ENCODE results near the gene HLA-DPB1. TPM values are rescaled to one million over a fixed set of nuclear protein-coding genes. Genes with fewer than 3 reads are reported as not detected.
"Not testable (repeated sequence)": the region's sequence is repeated elsewhere in the genome, so short reads cannot be mapped to it uniquely, and the experiment has no call there.

The HLA-DPB1 gene
- total RNA-seq, 2 experiments from 2014 or later: 5.2 to 5.4 TPM

DNA sequence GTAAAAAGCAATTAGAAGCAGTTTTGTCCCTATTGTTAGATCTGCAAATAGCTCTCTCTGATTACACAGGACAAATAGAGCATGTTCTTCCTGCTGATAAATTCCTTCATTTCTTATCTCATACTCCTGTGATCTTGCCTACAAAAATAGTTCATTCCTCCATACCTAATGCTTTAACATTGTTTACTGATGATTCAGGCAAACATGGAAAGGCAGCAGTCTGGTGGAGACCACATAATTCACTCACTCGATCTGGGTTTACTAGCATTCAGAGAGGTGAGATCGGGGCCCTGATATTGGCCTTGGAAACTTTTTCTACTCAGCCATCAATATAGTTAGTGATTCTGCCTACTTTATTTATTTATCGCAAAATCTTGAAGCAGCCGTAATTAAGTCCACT, 22.6 kb upstream of the HLA-DPB1 start:
- peaks cover 13% of the 10 kb centered on the region for H3K27me3 Mint-ChIP-seq

DNA sequence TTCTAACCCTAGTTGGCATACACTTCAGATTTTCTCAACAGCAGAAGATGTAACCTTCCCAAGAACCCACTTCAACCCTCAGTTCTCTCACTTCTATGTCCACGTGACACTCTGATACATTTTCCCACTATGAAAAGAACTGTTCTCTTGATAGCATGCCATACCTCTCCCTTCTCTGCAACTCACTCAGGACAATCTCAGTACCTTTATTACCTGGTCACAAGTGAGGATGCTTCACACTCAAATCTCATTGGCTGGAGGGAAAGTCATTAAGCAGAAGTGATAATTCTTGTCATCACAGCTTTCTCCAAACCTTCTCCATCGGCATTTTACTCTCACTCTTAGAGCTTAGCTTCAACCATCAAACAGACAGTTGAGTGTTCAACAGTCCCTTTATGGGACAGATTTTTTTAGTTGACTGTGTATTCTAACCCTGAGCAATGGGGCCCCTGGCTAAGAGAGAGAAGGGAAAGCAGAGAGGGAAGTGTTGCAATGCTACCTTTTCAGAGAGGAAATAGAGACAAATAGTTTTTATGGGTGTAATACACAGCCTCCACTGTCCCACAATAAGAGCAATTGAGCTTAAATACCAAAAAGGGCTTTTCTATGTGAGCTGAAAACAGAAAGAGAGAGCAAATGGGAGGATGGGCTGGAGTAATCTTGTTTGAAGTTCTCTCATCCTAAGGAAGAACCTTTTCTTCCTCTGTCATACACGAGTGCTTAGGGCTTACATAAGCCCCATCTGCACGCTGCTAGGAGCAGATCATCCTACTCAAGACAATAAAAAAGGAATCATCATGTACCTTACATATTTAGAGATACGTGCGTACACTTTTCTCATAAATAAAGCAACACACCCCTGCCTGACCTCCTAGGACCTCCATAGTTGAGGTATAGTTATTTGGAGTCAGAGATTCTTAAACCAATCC, 18.3 kb upstream of the HLA-DPB1 start:
- CTCF ChIA-PET: interaction anchor here (0.6 to 1.2 kb wide), 5 partner anchors 32 to 1396 kb away, joined by 3 to 4 read pairs (median 3); no protein-coding TSS in a partner anchor
- peak overlapping the region; percentile 6 for H3K27ac Mint-ChIP-seq
- ATAC-seq (peak; percentile 55), DNase-seq (no peak)
- H3K4me3 Mint-ChIP-seq: no peak overlapping the region
- H3K9me3 Mint-ChIP-seq (ENCODE audit: low read depth): no peaks in the 10 kb centered on the region
- H3K4me1 Mint-ChIP-seq: peaks cover 8% of the 10 kb centered on the region
- POLR2A ChIA-PET: no interaction called here
- no peaks in the 10 kb centered on the region for H3K27me3 Mint-ChIP-seq
- intact Hi-C loops (cut with DNase I, micrococcal nuclease): no loop called here
- no peaks in the 10 kb centered on the region for H3K36me3 Mint-ChIP-seq (ENCODE audit: low read depth)

More for the DNA sequence above, 22.6 kb upstream of the HLA-DPB1 start:
- intact Hi-C loops (cut with DNase I, micrococcal nuclease): loop anchor here in 1 of 2 experiments (5.0 kb wide), 1 partner anchor 54 kb away; no protein-coding TSS in a partner anchor
- ChIA-PET POLR2A (interaction anchor here (0.6 kb wide), 1 partner anchor 63 kb away, joined by 5 read pairs; no protein-coding TSS in a partner anchor), CTCF (no interaction called here)
- no peak overlapping the region for H3K27ac Mint-ChIP-seq
- no peak for DNase-seq
- no peaks in the 10 kb centered on the region for H3K9me3 Mint-ChIP-seq (ENCODE audit: low read depth)
- H3K36me3 Mint-ChIP-seq (ENCODE audit: low read depth): no peaks in the 10 kb centered on the region
- H3K4me1 Mint-ChIP-seq: peaks cover 8% of the 10 kb centered on the region
- H3K4me3 Mint-ChIP-seq: no peak overlapping the region
- ATAC-seq: no peak

DNA sequence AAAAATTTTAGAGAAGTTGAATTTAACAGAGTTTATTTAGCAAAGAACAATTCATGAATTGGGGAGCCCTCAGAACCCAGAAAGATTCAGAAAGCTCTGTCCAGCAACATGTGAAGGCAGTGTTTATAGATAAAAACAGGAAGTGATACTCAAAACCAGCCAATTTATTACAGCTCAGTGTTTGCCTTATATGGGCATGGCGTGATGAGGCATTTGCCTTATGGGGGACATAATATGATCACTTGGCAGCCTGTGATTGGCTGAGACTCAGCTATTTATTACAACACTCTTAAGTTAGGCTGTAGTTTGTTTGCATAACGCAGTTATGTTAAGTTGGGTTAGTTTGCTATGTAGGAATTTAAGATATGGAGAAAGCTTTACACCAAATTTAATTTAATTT, 13.8 kb upstream of the HLA-DPB1 start:
- ChIA-PET POLR2A (no interaction called here), CTCF (no interaction called here)
- DNase-seq (peak; percentile 15), ATAC-seq (peak; percentile 63)
- Mint-ChIP-seq H3K4me1 (peaks cover 7% of the 10 kb centered on the region), H3K9me3 (ENCODE audit: low read depth) (peaks cover 9% of the 10 kb centered on the region), H3K27me3 (no peaks in the 10 kb centered on the region), H3K27ac (no peak overlapping the region), H3K4me3 (no peak overlapping the region), H3K36me3 (ENCODE audit: low read depth) (peaks cover 12% of the 10 kb centered on the region)
- intact Hi-C loops (cut with DNase I, micrococcal nuclease): no loop called here

DNA sequence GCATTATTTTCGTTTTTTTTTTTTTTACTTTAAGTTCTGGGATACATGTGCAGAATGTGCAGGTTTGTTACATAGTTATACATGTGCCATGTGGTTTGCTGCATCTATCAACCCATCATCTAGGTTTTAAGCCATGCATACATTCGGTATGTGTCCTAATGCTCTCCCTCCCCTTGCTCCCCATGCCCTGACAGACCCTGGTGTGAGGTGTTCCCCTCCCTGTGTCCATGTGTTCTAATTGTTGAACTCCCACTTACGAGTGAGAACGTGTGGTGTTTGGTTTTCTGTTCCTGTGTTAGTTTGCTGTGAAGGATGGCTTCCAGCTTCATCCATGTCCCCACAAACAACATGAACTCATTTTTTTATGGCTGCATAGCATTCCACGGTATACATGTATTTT, 12.4 kb upstream of the HLA-DPB1 start:
- H3K36me3 Mint-ChIP-seq (ENCODE audit: low read depth): peaks cover 27% of the 10 kb centered on the region
- H3K4me3 Mint-ChIP-seq; intact Hi-C loops (cut with DNase I, micrococcal nuclease); H3K27ac Mint-ChIP-seq; POLR2A ChIA-PET; DNase-seq; ATAC-seq; H3K27me3 Mint-ChIP-seq; CTCF ChIA-PET; H3K4me1 Mint-ChIP-seq: not testable (repeated sequence)
- H3K9me3 Mint-ChIP-seq (ENCODE audit: low read depth): peaks cover 15% of the 10 kb centered on the region

DNA sequence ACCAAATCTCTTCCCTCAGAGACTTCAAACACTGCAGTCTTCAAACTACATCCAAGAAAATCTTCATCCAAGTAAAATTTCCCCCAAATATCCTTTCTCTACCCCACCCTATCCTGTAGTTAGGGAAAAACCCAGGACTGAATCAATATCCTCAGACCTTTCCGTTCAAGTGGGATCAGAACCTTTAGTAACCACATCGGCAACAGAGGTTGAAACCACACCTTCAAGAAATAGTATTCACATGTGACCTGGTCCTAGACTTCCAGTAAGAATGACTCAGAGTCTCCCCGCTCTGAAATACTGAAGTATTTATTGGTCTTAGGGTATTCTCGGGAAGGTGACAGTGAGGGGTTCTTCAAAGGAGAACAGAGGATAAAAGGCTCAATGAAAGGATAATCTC, 11.1 kb upstream of the HLA-DPB1 start:
- Mint-ChIP-seq H3K4me1 (no peaks in the 10 kb centered on the region), H3K4me3 (no peak overlapping the region), H3K27ac (no peak overlapping the region), H3K9me3 (ENCODE audit: low read depth) (peaks cover 15% of the 10 kb centered on the region), H3K36me3 (ENCODE audit: low read depth) (peaks cover 31% of the 10 kb centered on the region), H3K27me3 (no peaks in the 10 kb centered on the region)
- intact Hi-C loops (cut with DNase I, micrococcal nuclease): no loop called here
- DNase-seq: no peak
- no peak for ATAC-seq
- ChIA-PET POLR2A (no interaction called here), CTCF (interaction anchor here (0.7 to 1.4 kb wide), 3 partner anchors 45 to 333 kb away, joined by 3 to 4 read pairs (median 3); no protein-coding TSS in a partner anchor)

DNA sequence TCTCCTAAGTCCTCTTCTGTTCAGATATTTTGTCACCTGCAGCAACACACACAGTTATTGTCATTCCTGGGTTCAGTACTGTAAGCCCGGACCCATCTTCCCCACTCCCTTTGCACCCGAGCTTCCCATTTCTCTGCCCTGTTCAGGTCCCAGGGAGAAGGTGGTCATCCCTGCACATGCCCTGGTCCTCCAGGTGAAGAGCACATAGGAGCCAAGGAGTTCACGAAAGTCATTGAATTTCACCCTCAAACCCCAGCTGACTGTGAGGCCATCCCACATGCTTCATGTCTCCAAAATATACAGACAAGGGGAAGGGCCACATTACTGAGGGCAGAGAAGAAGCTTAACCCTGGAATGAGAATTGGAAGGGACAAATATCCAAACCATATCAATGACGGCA, 10.5 kb upstream of the HLA-DPB1 start:
- intact Hi-C loops (cut with DNase I, micrococcal nuclease): no loop called here
- ATAC-seq: no peak
- DNase-seq: no peak
- no peaks in the 10 kb centered on the region for H3K4me1 Mint-ChIP-seq
- ChIA-PET POLR2A (no interaction called here), CTCF (interaction anchor here (0.7 to 1.4 kb wide), 2 partner anchors 46 to 57 kb away, joined by 3 read pairs; no protein-coding TSS in a partner anchor)
- H3K27ac Mint-ChIP-seq: no peak overlapping the region
- no peak overlapping the region for H3K4me3 Mint-ChIP-seq
- H3K27me3 Mint-ChIP-seq: no peaks in the 10 kb centered on the region
- H3K36me3 Mint-ChIP-seq (ENCODE audit: low read depth): peaks cover 31% of the 10 kb centered on the region
- peaks cover 15% of the 10 kb centered on the region for H3K9me3 Mint-ChIP-seq (ENCODE audit: low read depth)

DNA sequence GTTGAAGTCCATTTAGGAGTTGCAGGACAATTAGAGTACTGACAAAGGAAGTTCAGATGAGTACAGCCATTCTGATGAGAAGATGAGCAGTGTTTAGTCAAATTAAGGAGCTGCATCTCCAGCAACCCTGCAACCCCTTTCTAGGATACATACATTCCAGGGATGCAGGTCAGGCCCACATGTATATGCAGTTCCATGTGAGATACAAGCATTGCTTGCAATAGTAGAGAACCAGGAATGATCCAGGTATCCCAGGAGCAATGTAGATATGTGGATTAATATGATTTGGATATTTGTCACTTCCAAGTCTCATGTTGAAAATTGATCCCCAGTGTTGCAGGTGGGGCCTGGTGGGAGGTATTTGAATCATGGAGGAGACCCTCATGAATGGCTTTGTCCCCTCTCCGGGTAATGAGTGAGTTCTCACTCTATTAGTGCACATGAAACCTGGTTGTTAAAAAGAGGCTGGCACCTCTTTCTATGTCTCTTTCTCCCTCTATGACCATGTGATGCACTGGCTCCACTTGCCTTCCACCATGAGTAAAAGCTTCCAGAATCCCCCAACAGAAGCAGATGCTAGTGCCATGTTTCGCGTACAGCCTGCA, 8.8 kb upstream of the HLA-DPB1 start:
- POLR2A ChIA-PET: no interaction called here
- Mint-ChIP-seq H3K36me3 (ENCODE audit: low read depth) (peaks cover 33% of the 10 kb centered on the region), H3K4me3 (no peak overlapping the region), H3K27me3 (no peaks in the 10 kb centered on the region), H3K9me3 (ENCODE audit: low read depth) (peaks cover 15% of the 10 kb centered on the region), H3K27ac (no peak overlapping the region), H3K4me1 (peaks cover 4% of the 10 kb centered on the region)
- CTCF ChIA-PET: interaction anchor here (0.8 kb wide), 1 partner anchor 13 kb away, joined by 3 read pairs; no protein-coding TSS in a partner anchor
- intact Hi-C loops (cut with DNase I, micrococcal nuclease): no loop called here
- DNase-seq (no peak), ATAC-seq (no peak)

DNA sequence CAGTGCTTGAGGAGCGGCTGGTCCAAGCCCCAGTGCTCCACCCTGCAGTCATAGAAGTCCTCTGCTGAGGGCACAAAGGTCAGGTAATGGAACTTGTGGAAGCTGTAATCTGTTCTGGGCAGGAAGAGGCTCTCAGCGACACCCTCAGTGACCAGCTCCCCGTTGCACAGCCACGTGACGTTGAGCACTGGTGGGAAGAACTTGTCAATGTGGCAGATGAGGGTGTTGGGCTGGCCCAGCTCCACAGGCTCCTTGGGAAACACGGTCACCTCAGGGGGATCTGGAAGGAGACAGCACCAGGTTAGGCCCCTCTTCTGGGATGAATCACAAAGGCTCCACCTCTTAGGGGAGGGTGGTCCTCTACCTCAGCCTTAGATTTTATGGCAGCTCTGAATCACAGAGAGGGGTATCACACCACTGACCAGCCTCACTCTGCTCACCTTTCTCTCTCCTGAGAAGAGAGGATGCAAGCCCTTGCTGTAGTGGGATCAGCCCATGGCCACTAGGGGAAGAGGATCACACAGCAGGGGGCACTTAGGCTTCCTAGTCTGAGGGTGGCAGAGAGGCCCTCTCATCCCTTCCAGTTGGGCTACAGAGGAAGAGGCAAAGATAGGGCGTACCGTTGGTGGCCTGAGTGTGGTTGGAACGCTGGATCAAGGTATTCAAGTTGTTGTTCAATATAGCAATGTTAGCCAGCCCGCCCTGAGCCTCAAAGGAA, 6.6 kb upstream of the HLA-DPB1 start:
- Mint-ChIP-seq H3K4me3 (no peak overlapping the region), H3K36me3 (ENCODE audit: low read depth) (peaks cover 33% of the 10 kb centered on the region), H3K27me3 (no peaks in the 10 kb centered on the region), H3K4me1 (peaks cover 15% of the 10 kb centered on the region), H3K9me3 (ENCODE audit: low read depth) (peaks cover 15% of the 10 kb centered on the region), H3K27ac (no peak overlapping the region)
- POLR2A ChIA-PET: no interaction called here
- ATAC-seq (no peak), DNase-seq (no peak)
- intact Hi-C loops (cut with DNase I, micrococcal nuclease): no loop called here
- CTCF ChIA-PET: interaction anchor here (0.8 kb wide), 1 partner anchor 9 kb away, joined by 4 read pairs; no protein-coding TSS in a partner anchor

DNA sequence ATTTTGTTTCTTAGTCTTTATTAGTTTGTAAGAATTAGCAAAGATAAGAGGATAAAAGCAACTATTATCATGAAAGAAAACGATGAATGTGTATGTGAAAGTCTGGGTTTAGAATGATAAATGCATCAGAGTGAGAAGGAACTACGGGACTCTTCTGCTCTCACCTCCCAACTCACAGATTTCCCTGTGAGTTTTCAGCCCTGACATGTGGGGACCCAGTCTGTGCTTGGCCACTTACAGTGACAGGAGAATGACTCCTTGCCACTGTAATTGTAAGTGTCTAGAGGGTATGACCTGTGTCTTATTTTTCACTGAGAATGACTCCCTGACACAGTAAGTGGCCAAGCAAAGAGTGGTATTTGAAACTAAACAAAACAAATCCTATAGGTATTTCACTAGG, 4.9 kb upstream of the HLA-DPB1 start:
- H3K27me3 Mint-ChIP-seq: no peaks in the 10 kb centered on the region
- H3K4me3 Mint-ChIP-seq: no peak overlapping the region
- CTCF ChIA-PET: no interaction called here
- H3K9me3 Mint-ChIP-seq (ENCODE audit: low read depth): peaks cover 12% of the 10 kb centered on the region
- H3K4me1 Mint-ChIP-seq: peaks cover 24% of the 10 kb centered on the region
- H3K36me3 Mint-ChIP-seq (ENCODE audit: low read depth): peaks cover 31% of the 10 kb centered on the region
- POLR2A ChIA-PET: no interaction called here
- intact Hi-C loops (cut with DNase I, micrococcal nuclease): no loop called here
- ATAC-seq (no peak), DNase-seq (no peak)
- H3K27ac Mint-ChIP-seq: no peak overlapping the region

DNA sequence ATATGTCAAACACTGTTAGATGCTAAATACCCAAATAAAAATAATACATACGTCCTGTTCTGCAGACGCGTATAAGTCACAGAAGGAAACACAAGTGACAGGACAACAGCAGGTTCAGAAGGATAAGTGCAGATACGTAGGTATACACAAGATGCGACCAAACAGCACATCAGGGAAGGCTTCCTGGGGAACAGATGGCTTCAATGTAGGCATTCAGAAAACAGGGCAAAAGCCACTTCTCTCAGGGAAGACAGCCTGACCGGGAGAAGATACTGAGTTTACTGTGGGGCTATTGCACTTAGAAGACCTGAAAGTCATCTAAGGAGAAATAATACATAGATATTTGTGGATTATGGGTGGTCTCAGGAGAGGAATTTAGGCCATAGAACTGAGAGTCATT, 4.2 kb upstream of the HLA-DPB1 start:
- CTCF ChIA-PET: interaction anchor here (1.4 to 2.0 kb wide), 2 partner anchors 22 to 55 kb away, joined by 4 to 6 read pairs; no protein-coding TSS in a partner anchor
- H3K27ac Mint-ChIP-seq: no peak overlapping the region
- H3K27me3 Mint-ChIP-seq: no peaks in the 10 kb centered on the region

DNA sequence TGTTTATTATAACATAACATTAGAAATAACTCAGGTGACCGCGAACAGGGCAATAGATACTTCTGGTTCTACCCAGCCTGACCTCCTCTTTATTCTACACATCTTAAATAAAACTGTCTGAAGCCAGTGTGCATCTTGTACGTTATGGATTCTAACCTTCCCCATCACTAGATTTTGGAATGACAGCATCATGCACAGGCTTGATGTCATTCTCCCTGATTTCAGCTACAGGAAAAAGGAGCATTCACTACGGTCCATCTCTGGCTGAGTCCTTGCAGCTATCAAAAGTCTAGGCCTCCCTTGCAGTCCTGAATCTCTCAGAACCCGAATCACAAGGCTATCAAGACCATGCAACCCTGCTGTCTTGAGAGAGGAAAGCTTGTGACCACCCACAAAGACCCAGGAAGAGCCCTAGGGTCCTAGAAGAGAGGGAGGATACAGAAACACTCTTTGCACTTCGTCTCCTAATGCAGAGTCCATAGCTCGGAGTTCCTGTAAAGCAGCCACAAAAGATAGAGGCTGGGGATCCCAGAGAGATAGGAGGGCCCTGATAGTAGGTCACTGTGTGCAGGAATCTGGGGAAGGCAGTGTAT, 3.2 kb upstream of the HLA-DPB1 start:
- peak overlapping the region; percentile 79 for H3K4me3 Mint-ChIP-seq
- peaks cover 1% of the 10 kb centered on the region for H3K9me3 Mint-ChIP-seq (ENCODE audit: low read depth)
- intact Hi-C loops (cut with DNase I, micrococcal nuclease): no loop called here
- ATAC-seq: no peak
- ChIA-PET CTCF (interaction anchor here (0.6 to 2.0 kb wide), 9 partner anchors 9 to 1156 kb away, joined by 3 to 6 read pairs (median 4); no protein-coding TSS in a partner anchor), POLR2A (interaction anchor here (1.6 kb wide), 1 partner anchor 101 kb away, joined by 5 read pairs; no protein-coding TSS in a partner anchor)
- H3K4me1 Mint-ChIP-seq: peaks cover 28% of the 10 kb centered on the region
- H3K27me3 Mint-ChIP-seq: peaks cover 2% of the 10 kb centered on the region
- no peak for DNase-seq
- H3K27ac Mint-ChIP-seq: no peak overlapping the region
- peaks cover 14% of the 10 kb centered on the region for H3K36me3 Mint-ChIP-seq (ENCODE audit: low read depth)

More for the DNA sequence above, 4.2 kb upstream of the HLA-DPB1 start:
- intact Hi-C loops (cut with DNase I, micrococcal nuclease): no loop called here
- Mint-ChIP-seq H3K36me3 (ENCODE audit: low read depth) (peaks cover 24% of the 10 kb centered on the region), H3K4me3 (peak overlapping the region; percentile 34), H3K9me3 (ENCODE audit: low read depth) (peaks cover 6% of the 10 kb centered on the region), H3K4me1 (peaks cover 25% of the 10 kb centered on the region)
- POLR2A ChIA-PET: no interaction called here
- ATAC-seq (no peak), DNase-seq (no peak)

Data from activated CD4-positive, alpha-beta T cell treated with anti-CD3 and anti-CD28 coated beads for 36 hours (primary cell).